GM19395 (cell line): ENCODE measurements around the gene TMPRSS6.

Experiments
- ATAC-seq: cut with Tn5 transposase; IDR thresholded peaks from one replicate; pipeline ENCODE4 v1.9.1; 2021; ENCODE audit warnings: mild to moderate bottlenecking, moderate library complexity; ENCODE audit not compliant: unreplicated experiment

TMPRSS6 gene

DNA sequence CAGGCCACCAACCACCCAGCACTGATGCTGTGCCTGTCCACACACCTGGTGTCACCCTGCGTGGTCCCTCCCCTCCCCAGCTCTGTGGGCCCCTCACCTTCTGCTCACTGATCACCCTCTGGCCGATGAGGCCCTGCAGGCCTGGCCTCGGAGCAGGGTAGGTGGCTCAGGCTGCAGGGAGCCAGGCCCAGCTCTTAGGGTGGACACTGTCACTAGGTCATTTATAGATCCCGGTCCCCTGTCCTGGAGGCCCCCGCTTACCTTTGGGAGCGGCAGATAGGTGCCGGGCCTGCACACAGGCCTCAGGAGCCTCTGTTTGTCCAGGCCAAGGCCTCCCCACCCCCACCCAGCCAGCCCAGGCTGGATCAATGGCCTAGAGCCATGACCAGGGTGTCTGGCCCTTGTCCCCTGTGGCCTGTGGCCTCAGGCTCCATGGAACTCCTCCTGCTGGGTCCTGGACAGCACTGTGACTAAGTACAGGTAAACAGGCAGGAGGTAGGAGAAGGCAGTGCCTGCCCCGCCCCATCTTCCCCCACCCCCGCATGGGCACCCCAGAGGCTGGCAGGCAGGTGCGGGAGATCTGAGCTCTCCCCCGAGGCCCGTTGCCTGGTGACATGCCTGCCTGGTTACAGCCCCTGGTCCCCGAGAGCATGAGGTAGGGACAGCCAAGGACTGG lies at the start of gene TMPRSS6:
TSS of gene TMPRSS6 (minus strand) at position 472 of the 676 bp plus-strand sequence. CDS start 6,296 bp downstream, outside the sequence.
- no peak for ATAC-seq

DNA sequence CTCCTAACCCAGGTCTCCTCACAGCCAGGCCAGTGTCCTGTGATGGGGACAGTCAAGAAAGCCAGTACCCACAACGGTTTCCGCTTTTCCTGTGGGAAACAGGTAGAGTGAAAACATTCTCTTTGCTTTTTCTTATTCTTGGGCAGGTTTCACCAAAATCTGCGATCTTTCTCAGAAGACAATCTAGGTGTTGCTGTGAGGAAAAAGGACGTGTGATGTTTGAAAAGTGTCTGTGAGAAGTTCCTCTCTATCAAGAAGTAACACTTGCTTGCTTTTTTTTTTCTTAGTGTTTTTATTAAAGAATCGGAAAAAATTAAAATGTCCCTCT lies 49.4 kb upstream of the TMPRSS6 start:
- ATAC-seq, result no peak

DNA sequence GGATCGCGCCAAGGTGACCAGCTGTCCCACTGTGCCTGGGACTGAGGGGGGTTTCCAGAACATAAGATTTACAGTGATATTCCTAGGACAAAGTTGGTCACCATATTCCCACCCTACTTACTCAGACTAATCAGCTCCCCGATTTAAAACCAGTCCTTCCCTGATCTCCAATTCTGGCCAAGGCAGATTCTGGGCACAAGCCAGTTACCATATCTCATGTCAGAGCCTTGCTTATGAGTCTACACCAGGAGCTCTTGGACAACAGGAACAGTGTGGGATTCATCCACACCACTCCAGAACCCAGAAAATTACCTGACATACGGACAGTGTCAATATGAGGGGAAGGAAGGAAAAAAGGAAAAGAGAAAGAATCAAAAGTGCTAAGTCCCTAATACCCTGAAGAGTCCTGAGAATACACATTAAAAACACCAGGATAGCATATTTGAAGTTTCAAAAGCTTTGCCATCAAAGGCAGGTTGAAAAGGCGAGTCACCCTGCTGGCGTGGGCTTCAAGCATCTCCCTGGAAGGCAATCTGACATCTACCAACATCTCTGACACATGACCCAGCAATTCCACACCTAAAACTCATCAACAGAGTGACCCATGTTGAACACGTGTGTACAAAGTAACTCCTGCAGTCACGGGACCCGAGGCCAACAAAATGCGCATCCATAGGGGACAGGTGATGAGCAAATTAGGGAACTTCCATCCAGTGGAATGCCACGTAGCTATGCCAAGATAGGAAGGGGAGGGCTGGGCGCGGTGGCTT lies 48.2 kb upstream of the TMPRSS6 start:
- ATAC-seq, result no peak

DNA sequence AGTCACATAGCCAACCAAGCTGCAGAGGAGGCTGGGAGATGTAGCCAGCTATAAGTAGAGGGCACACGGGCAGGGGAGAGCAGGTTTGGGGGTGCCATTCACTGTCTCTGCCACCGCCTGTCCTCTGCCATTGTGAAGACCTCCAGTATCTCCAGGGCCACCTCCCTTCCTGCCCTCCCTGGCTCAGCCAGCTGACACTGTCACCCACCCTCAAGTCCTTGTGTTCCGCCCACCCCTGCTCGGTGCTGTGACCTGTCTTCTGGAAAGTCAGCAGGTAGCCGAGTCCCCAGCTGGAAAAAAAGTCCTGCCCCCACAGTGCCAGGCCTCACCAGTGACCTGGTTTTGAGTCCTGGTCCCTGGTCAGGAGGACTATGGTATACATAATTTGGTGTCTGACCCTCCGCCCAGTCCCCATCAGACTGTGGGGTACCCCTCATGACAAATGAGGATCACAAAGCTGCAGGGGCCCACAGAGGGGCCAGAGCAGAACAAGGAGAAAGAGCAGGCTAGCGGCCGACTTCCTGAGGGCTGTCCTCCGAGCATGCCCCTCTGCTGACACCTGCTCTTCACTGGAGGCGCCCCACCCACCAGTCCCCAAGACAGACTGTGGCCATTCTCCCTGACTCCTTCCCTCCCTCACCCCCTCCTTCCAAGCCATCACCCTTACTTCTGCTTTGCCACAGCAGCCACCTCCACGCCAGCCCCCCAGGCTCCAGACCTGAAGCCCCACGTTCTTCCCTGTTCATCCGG lies 47.3 kb upstream of the TMPRSS6 start:
- ATAC-seq, result no peak

DNA sequence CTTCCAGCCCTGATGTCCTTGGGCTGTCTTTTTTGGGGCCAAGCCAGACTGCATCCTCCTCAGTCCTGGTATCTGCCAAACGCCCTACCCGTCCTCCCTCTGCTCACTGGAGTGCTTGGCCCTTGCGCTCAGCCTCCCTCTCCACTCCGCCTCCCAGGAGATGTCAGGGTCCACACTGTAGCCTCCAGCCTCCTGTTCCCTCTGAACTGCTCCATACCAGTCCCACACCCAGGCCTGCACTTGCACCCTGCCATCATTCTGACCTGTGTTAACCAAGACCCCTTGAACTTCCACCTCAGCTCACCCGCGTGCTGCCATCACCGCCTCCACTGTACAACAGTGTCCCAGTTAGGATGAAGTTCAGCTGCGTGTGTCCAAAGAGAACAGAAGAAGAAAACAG lies 46.5 kb upstream of the TMPRSS6 start:
- no peak for ATAC-seq

DNA sequence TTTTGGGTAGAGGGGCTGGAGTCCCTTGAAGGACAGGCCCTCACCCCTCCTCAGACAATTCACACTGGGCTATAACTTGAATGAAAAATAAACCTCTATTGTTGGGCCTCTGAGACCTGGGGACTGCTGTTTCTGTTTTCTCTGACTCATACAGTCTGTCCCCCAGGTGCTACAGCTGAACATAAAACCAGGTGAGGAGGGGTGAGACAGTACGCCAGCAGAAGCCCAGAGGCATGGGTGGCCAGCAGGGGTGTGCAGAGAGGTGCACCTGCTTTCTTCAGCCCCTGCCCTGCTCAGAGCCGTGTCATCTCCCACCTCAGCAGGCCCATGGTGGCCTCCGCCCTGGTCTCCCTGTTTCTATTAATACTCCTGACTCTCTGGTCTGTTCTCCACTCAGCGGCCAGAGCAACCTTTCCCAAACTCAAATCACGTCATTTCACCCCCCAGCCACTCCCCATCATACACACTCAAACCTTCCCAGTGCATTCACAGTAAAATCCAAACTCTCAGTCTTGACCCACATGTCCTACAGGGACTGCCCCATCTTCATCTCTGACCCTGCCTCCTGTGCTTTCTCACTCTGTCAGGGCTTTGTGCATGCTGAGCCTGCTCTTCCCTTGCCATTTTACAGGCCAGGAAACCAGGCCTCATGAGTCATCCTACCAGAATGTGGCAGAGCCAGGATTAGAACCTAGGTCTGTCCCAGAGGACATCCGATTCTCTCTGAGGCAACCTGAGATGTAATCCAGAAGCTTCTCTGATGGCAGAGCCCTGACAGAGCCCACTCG lies 45.6 kb upstream of the TMPRSS6 start:
- ATAC-seq, result no peak

DNA sequence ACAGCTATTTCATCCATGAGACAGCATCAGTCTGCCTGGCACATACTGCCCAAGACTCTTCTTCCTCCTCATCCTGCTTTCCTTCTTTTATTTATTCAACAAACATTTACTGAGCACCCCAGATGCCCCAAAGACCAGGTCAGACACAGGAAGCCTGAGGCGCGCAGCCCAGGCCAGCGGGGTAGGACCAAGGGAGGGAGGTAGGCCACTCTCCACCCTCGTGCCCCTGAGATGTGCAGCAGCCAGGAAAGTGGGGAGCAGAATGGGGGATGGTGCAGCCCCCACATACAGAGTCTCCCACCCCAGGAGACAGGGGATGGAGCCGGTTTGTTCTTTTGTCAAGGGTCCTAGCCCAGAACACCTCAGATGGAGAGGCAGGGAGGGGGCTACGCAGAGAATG lies 44.4 kb upstream of the TMPRSS6 start:
- no peak for ATAC-seq

DNA sequence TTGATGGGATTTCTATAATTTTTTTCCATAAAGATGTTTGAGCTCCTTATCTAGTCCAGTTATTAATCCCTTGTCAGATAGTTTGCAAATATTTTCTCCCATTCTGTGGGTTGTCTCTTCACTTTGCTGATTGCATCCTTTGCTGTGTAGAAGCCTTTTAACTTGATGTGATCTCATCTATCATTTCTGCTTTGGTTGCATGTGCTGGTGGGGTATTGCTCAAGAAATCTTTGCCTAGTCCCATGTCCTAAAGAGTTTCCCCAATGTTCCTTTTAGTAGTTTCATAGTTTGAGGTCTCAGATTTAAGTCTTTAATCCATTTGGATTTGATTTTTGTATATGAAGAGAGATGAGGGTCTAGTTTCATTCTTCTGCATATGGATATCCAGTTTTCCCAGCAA lies 41.9 kb upstream of the TMPRSS6 start:
- no peak for ATAC-seq

DNA sequence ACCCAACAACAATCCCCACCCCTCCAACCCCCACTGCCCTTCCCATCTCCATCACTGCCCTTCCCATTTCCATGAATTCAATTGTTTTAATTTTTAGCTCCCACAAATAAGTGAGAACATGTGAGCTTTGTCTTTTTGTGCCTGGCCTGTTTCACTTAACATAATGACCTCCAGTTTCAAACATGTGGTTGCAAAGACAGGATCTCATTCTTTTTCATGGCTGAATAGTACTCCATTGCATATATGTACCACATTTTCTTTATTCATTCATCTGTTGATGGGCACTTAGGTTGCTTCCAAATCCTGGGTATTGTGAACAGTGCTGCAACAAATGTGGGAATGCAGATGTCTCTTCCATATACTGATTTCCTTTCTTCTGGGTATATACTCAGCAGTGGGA lies 41.2 kb upstream of the TMPRSS6 start:
- no peak for ATAC-seq

DNA sequence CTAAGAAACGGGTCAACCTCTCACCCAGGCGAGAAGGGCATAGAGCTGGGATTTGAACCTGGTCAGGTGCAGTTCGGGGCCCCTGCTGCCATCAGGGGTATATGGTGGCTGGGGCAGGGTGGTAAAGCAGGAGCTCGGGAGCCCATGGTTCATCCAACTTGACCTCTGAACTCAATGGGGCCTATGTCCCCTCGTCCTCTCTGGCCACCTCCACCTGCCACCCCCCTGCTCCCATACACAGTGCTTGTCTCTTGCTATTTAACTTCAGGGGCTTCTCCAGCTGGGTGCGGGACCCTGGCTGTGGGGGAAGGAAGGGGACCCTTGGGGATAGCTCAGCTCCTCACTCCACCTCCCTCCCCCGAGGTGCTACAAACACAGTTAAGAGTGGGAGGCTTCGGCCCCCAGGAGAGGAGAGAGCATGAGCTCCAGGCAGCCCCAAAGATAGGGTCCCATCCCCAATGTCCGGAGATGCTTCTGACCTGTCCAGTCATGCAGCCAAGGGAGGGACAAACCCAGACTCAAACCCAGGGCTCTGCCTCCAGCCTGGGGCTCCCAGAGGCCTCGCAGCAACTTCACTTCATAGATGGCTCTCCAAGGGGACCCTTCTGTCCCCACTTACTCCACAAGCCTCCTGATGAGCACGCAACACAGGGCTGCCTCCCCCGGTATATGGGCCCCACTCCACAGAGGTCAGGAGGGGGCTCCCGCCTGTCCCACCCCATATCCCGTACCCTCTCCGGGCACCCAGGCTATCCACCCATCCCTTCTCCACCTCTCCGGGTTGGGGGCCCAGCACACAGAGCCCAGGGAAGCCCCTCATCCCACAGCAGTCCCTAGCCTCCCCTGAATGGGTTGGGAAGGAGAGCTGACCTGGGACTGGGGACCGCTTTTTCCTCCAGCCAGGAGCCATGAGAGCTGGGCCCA lies 39.5 kb upstream of the TMPRSS6 start:
- no peak for ATAC-seq

DNA sequence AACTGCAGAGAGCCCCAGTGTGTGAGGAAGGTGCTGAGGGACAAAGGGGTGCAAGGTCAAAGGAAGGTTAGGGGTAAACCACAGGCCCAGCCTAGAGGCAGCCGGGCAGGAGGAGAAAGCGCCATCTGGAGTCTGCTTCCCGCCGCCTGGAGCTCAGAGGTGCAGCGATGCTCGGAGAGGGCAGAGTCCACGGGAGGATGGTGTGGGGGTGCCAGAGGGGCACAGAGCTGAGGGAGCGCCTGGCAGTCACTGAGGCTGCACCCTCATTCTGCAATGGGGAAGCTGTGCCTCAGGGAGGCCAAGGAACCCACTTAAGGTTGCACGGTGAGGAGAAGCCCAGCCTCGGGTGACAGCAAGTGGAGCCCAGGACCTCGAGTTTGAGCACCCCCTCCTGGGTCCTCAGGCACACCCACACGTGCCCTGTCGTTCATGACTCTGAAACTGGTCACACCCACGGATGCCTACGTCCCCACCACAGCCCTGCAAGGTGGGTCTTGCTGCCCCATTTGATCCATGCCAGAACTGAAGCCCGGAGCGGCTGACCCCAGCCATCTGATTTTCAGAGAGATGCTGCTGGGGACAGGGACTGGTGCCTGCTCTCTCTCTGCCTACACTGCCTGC lies 38.6 kb upstream of the TMPRSS6 start:
- no peak for ATAC-seq

DNA sequence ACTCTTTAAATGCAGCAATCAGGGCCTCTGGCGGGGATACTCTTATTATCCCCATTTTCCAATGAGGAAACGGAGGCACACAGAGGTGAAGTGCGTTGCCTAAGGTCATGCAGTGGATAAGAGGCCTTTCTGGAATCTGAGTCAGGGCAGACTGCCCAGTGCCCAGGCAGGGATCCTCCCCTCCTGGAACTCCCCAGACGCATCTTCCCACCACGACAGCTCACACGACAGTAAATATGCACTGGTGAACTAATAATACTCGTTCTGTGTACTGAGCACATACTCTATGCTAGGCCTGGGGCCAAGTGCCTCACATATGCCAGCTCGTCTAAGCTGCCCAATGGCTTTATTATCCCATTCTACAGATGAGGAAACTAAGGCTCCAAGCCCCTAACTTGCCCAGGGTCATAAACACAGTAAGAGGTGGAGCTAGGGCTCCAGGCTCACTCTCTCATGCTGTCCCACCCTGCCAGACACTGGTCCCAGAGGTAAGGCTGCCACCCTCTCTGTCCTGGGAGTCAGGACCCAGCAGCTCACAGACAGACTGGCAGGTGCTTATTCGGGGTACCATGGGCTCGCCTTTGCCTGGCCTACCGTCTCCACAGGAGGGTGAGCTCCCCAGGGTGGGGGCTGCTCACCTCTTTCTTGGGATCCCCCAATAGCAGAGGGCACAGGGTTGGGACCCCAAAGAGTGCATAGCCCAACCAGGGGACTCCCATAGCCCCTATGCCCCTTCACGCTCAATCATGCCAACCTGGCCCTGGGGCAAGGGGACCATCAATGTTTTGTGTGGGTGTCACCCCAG lies 37.9 kb upstream of the TMPRSS6 start:
- ATAC-seq, result no peak

DNA sequence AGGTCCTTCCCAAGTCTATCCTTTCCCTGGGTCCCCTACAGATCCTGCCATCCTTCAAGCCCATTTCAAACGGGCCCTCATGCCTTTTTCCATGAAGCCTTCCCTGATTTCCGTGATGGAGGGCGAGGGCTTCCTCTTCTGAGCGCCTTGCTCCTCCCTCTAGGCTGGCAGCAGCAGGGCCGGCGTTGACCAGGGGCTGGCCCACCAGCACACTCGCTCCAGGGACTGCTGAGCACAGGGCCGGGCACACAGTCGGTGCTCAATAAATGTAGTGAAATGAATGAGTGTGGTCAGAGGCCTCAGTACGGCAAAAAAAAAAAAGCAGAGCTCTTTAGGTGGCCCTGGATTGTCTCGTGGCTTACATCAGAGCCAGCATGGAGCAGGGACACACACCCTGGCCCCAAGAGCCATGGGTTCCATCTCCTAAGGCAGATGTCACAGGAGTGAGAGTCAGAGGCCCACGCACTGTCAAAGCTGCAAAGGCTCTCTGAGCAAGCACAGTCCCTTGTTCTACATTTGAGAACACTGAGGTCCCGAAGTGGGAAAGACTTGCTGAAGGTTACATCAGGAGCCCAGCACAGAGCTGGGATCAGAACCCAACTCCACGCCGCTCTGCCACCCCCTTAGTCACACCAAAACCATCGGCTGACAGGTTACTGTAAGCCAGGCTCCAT lies 37.1 kb upstream of the TMPRSS6 start:
- no peak for ATAC-seq

DNA sequence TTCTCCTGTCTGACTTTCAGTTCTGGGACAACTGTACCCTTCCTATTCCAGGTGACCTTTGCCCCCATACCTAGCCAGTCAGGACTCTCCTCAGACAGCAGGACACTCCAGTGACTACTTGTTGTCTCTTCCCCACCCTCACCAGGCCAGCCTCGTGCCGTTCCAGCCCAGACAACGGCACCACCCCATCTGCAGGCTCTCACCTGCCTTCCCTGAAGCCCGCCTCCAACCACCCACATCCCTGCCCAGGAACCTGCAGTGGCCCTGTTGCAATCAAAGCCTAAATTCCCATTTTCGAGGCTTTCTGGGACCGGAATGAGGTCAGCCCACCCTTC lies 36.5 kb upstream of the TMPRSS6 start:
- no peak for ATAC-seq

DNA sequence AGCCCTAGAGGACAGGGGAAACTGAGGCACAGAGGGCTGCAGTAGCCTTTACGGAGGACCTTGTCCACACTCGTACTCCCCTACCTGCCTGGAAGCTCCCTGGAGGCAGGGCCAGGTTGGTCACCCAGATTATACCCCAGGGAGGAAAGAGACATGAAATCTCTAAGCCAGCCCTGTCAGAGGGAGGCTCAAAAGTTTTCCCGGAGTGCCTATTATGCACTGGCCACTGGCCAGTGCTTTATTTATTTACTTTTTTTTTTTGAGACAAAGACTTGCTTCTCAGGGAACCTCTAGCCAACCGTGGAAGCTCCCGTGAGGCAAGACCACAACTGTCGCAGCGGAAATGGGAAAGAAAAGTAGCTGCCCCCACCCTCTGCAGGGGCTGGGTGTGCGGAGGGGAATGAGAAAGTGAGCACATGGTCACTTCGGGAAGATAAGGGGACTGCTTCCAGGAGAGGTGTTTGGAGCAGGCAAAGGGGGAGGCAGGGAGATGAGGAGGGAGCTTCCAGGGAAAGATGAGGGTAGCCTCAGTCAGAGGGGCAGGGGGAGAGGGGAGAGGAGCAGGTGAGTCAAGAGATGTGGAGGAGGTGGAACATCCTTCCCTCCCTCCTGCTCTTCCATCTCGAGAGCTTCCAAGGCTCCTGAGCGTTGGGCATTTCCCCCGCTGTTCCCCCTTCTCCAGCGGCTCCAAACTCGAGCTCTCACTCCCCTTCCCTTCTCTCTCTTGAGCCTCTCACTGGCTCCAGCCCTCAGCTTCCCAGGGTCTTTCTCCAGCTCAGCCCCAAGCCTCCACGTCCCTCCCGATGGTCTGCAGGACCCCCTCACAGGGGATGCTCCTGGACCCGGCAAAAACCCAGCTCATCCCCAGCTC lies 35.9 kb upstream of the TMPRSS6 start:
- no peak for ATAC-seq

DNA sequence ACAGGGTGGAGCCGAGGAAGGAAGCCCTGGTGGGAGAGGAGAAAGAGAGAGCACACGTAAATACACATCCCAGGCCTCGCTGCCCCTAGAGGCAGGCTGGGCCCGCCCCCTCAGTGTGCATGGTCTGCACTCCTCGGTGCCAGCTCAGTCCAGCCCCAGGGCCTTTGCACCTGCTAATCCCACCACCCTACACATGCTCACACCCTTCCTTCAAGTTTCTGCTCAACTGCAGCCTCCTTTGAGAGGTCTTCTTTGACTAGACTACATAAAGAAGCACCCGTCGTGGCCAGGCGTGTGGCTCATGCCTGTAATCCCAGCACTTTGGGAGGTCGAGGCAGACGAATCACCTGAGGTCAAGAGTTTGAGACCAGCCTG lies 34.7 kb upstream of the TMPRSS6 start:
- no peak for ATAC-seq

DNA sequence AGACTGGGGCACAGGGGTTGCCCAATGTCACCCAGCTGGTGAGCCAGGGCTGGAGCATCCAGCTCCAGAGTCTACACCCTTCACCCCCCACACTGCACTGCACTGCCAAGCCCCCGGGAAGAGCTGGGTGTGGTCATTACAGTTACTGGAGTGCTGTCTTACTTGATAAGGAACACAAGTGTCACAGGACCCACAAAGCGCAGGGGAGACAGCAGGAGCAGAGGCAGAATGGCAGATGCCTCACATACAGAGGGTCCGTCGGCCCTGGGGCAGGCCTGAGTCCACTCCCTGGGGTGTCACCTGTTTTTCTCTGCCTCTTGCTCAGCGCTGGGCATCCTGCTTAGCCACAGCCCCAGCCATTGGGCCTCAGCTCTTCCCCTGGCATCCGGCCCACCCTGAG lies 32.5 kb upstream of the TMPRSS6 start:
- ATAC-seq, result no peak

DNA sequence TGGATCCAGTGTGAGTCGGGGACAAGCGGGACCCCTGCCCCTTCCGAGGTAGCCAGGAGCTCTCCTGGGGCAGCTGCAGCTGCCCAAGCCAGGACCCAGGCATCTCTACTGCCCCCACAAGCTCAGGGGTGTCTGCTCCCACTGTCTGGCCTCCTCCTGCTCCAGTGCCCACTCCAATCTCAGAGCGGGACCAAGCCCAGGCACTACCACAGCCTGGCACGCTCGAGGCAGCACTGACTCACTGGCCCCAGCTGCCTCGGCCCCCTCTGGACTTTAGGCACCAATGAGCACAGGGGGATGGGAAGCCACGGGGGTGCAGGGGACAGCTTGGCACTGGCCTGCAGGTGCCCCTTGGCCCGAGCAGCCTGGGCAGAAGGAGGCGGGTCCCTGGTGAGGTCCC lies 32.0 kb upstream of the TMPRSS6 start:
- ATAC-seq, result no peak
